NCI-H1092 (cell line): Measurements from ENCODE around the gene OLA1.

Experiments
- DNase-seq: peaks from one replicate; lab custom pipeline; 2025; lab: John Stamatoyannopoulos, UW

OLA1 gene

GRCh38 chr2:174033163-174033550 is 215.2 kb downstream of the OLA1 start:
- DNase-seq: no peak

DNA sequence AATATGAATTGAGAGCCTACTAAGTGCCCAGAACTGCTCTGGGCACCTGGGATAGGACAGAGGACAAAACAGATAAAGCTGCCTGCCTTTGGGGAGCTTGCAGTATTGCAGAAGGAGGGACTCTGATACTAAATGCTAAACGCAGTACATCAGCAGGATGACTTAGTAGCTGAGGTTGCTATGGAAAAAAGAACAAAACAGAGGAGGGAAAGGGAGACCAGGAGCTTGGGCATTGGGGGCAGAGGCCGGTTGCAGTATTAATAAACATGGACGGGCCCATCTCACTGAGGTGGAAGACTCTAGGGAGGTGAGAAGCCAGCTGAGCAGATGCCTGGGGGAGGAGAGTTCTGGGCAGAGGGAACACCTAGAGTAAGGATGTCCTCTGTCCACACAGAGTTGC is 217.1 kb downstream of the OLA1 start:
- no peak for DNase-seq

GRCh38 chr2:174028935-174029334 is 219.4 kb downstream of the OLA1 start:
- DNase-seq: no peak

DNA sequence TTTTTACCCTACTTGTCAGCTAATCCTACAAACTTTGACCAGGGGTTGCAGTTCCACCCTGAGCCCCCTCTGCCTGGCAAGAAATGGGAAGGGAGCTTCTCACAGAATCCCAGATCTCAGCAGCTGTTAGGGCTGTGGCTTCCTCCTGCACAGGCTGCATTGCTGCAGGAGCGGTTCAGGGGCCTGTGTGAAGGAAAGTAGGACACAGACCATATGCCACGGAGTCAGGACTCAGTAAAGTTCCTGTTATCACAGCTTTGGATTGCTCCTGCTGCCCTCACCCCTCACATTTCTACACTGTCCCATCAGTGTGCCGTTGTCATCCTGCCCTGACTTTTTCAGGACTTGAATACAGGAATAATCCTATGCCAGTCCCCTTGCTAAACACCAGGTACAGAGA is 220.4 kb downstream of the OLA1 start:
- DNase-seq: no peak

DNA sequence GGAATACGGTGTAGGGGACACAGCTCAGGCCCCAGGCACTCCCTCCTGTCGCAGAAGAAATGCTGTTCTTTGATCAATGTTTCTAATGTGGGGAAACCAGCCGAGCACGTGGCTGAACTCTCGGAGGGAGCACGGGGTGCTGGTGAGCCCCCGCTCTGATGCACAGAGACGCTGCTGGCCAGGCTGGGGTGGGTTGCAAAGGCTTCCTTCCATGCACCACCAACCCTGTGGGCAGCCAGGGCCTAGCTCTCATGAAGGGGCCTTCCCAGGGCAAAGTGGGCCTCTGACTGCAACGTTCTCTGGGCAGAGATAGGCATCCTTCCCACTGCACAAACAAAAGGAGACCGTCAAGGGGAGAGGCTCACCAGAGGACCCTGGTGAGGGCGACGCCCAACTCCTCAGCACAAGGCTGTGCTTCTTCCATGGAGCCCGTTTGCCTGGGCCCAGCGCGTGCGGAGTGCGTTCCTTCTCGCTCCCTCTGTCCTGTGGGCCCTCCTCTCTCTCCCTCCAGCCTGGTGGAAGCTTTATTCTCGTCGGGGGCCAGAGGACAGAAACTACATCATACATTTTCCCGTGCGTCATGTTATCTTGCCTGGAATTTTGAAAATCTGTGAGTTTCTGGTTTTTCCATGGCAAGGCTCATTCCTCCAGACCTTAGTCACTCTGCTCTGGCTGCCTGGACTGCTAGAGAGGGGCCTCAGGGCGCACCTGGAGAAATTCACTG is 222.0 kb downstream of the OLA1 start:
- DNase-seq: no peak

DNA sequence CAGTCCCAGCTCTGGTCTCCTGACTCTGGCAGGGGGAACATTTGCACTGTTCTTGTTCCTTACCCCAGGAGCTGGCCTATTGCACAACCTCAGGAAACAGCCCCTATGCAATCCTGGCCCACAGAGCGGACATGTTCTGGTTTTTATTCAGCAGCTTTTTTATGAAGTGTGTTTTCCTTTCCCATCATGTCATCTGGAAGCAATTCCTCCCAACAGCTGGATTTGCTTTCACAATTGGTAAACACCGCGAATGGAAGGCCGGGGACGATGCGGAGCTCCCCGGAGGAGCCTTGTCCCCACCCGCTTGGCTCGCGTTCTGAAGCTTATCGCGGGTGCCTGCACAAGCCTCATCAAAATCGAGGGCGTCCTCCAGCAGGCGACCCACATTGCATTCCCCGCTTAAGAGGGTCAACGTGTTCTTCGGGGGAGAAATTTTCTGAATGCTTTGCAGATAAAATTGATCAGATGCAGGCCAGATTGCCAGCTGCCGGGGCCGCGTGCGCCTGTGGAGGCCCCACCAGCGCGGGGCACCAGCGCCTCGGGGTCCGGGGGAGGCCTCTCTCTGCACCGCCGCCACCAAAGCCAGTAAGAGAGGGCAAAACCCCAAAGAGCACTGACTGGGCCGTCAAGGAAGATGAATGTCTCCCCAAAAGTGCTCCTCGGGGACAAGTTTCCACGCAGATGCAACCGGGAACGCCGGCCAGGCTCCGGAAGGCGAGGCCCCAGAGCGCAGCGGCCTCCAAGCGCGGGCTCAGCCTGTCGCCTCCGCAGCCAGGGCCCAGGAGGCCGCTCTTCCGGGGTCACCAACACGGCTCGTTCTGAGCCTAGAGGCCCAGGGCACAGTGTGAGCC is 222.8 kb downstream of the OLA1 start:
- no peak for DNase-seq

DNA sequence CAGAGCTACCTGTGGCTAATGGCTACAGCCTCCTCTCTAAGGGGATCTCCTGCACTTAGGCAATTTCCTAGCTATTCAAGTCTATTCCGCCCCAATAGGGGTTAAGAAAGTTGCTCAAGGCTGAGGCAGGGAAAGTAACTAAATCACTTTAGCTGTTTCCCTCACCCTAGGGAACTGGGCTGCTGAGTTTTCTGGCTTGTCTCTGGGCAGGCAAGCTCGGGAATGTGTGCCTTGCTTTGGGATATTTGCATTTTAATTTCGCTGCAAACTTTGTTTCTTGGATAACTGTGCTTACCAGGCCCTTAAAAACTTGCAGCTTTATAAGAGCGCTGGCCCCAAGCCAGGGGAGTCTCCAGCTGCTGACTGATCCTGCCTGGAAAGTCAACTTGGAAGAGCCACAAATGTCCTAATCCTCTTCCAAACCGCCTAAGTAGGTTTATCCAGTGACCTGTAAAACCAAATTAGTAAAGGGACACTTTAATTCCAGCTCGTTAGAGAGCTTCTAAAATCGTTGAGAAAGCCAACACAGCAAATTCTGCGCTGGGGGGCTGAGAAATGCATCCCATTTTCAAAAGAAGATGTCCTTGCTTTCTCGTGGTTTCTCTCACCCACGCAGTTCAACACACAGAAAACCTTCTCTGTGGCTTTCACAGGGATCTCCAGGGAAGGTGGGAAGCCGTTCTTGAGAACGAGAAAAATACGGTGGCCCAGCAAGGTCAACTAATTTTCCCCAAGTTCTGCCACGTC is 223.6 kb downstream of the OLA1 start:
- no peak for DNase-seq

DNA sequence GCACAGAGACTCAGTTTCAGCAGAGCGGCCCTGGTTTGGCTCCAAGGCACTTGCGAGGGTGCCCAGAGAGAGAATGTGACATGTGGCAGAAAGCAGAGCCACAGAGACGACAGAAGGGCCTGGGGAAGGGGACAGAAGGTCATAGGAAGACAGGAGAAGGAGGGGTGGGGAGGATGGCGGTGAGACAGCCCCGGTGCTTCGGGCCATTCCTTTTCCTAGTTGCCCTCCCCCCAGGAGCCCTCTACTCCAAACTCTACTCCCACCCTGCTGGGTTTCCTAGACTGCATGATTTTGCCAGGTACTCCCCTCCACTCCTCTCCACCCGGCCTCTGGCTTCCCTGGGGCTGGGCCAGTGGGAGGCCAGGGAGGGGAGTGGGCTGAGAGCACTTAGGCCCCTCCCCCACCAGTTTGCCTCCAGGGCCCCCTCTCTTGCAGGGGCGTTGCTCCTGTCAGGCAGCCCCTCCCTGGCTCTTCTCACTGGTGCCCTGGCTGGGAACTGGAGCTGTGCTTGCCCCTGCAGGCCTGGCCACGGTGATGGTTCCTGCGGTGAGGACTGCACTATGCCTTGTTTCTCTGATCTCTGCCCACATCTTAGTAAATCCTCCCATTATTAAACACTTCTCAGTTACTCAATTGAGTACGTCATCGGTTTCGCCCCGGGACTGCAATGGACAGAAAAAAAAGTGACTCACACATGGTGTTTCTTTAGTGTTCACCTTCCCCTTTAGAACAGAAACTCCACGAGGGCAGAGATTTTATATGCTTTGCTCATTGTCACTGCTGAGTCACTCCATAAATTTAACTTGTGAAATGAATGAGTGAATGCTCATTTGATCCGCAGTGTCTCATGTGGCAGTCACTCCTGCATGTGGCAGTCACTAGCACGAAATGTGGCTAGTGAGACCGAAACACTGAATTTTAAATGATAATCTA is 224.5 kb downstream of the OLA1 start:
- no peak for DNase-seq
